Pancreas (tissue), 10 donors: ENCODE results near the gene GLE1. TPM values are rescaled to one million over a fixed set of nuclear protein-coding genes. Genes with fewer than 3 reads are reported as not detected.

Source experiments
- ATAC-seq, 4 donors: fragments of 200-7000 bp; cut with Tn5 transposase; one replicate each; pipeline versions ENCODE4 v1.8.0 to v1.9.1; 2020; ENCODE audit warnings: mild to moderate bottlenecking in 4 of 4, moderate library complexity in 4 of 4
- DNase-seq, 6 donors: peaks; one replicate each; pipeline ENCODE4 v3.0.0-alpha.2; 2020
- FAIRE-seq: peaks from 2 replicates; lab custom pipeline; 2012; peaks lifted over from hg19 to GRCh38; lab: Jason Lieb, UNC
- H3K27ac ChIP-seq, 4 donors: fragments of 200-600 bp; sonication (generic); 1 replicate in 3 of 4; 2 replicates in 1 of 4; pipeline versions ENCODE4 v1.5.0 to v1.8.0; 2020
- H3K27me3 ChIP-seq, 4 donors: fragments of 200-600 bp; one replicate each; pipeline ENCODE4 v1.8.0; 2021
- H3K36me3 ChIP-seq, 3 donors: fragments of 200-600 bp; sonication (generic) in 1 of 3; one replicate each; pipeline versions ENCODE4 v1.5.0 to v1.8.0; 2020 to 2021
- H3K4me1 ChIP-seq, 3 donors: fragments of 200-600 bp; one replicate each; pipeline ENCODE4 v1.8.0; 2021
- H3K4me3 ChIP-seq, 4 donors: fragments of 200-600 bp; sonication (generic) in 2 of 4; one replicate each; pipeline versions ENCODE4 v1.5.0 to v1.8.0; 2020 to 2021
- H3K9me3 ChIP-seq, 4 donors: fragments of 200-600 bp; one replicate each; pipeline ENCODE4 v1.8.0; 2021
- WGBS, 2 donors: extraction: QIAGEN DNeasy Blood & Tissue Kit; methylation state at CpG; one replicate each; pipeline ENCODE4 v1.1.7; 2013; 5-methylcytosine and 5-hydroxymethylcytosine counted together
- intact Hi-C, 3 donors: fragments of 100-400 bp; cut with DNase I; formaldehyde crosslinking; loops; one replicate each; pipeline versions ENCODE4 v1.11.1 to v1.14.2; 2022
- polyA plus RNA-seq, 2 donors: library from polyadenylated mRNA; stranded (reverse); fragments of 200-250 nt; gene quantifications; one replicate each; pipeline ENCODE4 v1.2.3, GENCODE V29; 2013
- total RNA-seq, 6 donors: library from RNA; stranded (reverse); fragmentation: NEBNext Ultra II Directional in 4 of 6; extraction: Animal tissue kit (Norgen Biotek cat#: 25700) in 4 of 6; gene quantifications; one replicate each; pipeline versions ENCODE4 v1.2.1 to v1.2.4, GENCODE V29; 2021 to 2023
- TF ChIP-seq, protein P1 (sequence below), 4 donors: fragments of 200-600 bp; sonication (generic) in 3 of 4; IDR thresholded peaks; one replicate each; pipeline versions ENCODE4 v1.5.0 to v1.8.0; 2021; ENCODE audit warnings: antibody characterized with exemption in 4 of 4
- donor health status: healthy with polysubstance abuse.
- donor health status: DM: no; HTN: no; CAD: no; lungs with moderate emphysema.
- donor health status: DM: no; HTN: no; CAD: no.
- donor health status: control.
- donor health status: control.
- donor health status: Bipolar disorder and iron deficiency.
- donor health status: DM: yes; HTN: yes; CAD: no.
- donor health status: DM: no; HTN: no; CAD: no.
- donor health status: DM: no; HTN: no; CAD: no.
- donor health status: DM: yes; HTN: yes; CAD: no.

GLE1 gene
- total and polyA plus RNA-seq, 8 donors: 4.8 to 11.2 (median 8.0) TPM

DNA sequence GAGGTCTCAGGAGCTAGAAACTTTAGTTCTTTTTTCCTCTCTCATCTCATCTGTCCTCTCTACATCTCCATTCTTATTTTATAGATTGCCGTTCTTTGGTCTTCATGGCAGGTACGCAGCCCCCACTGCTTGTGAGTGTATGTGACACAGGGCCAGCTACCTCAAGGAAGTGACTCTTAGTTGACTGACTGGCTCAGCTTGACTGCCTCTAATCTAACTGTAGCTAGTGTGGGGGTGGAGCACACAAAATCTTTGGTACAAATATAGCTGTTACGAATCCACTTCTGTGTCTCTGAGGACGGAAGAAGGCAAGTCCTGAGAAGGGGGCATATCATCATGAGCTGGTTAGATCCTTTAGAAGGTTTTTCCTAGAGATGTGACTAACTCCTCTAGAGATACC lies 28.1 kb downstream of the GLE1 start:
- no peak overlapping the region for H3K4me3 ChIP-seq
- TF ChIP-seq, protein P1, sequence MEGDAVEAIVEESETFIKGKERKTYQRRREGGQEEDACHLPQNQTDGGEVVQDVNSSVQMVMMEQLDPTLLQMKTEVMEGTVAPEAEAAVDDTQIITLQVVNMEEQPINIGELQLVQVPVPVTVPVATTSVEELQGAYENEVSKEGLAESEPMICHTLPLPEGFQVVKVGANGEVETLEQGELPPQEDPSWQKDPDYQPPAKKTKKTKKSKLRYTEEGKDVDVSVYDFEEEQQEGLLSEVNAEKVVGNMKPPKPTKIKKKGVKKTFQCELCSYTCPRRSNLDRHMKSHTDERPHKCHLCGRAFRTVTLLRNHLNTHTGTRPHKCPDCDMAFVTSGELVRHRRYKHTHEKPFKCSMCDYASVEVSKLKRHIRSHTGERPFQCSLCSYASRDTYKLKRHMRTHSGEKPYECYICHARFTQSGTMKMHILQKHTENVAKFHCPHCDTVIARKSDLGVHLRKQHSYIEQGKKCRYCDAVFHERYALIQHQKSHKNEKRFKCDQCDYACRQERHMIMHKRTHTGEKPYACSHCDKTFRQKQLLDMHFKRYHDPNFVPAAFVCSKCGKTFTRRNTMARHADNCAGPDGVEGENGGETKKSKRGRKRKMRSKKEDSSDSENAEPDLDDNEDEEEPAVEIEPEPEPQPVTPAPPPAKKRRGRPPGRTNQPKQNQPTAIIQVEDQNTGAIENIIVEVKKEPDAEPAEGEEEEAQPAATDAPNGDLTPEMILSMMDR (IDR thresholded peaks at IDR 0.05): no peak
- FAIRE-seq: no peak
- 97% methylated on average over 4 of the region's 4 CpGs for WGBS, 2 donors
- peaks cover 0 to 37% (median 5%) of the 10 kb centered on the region in 3 donors for H3K36me3 ChIP-seq
- DNase-seq: no peak
- intact Hi-C loops: no loop called here
- no peaks in the 10 kb centered on the region for H3K27me3 ChIP-seq
- no peak for ATAC-seq
- H3K9me3 ChIP-seq: no peaks in the 10 kb centered on the region
- H3K27ac ChIP-seq: no peak overlapping the region
- no peaks in the 10 kb centered on the region for H3K4me1 ChIP-seq

DNA sequence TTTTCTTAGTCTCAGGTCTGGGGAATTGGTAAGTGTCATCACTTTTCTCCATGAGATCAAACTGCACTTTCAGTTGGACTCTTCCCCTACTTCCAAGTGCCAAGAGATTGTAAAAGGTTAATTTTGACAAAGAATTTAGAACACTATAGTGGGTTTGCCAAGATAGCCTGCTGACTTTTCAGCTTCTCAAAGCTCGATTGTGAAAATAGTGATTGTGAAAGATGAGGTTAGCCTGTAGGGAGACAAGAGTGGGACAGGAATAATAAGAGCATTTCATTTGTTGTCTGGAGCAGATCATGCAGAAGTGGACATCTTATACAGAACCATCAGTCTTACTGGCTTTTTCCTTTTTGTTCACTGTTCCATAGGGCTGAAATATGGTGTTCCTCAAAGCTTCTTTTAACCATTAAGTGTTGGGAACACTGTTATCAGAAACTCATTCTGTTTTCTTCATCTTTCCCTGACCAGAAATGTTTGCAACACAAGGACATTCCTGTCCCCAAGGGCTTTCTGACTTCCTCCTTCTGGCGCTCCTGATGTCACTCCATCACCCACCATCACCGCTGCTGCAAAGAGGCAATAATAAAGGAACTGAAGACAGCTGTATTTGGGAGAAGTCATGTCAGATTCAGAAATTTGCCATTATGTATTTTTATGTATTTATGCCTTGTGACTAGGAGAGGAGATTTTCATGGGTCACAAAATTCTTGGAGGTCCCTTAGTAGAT lies 36.3 kb downstream of the GLE1 start:
- no peaks in the 10 kb centered on the region for H3K27me3 ChIP-seq
- H3K4me3 ChIP-seq: no peak overlapping the region
- H3K36me3 ChIP-seq: peaks cover 3 to 57% (median 12%) of the 10 kb centered on the region in 3 donors
- FAIRE-seq (no peak), DNase-seq (no peak), ATAC-seq (peak in 1 of 4 donors; percentile 30)
- TF ChIP-seq, protein P1 (IDR thresholded peaks at IDR 0.05): no peak
- 79 to 80% methylated on average over 3 of the region's 3 CpGs for WGBS, 2 donors
- no peaks in the 10 kb centered on the region for H3K4me1 ChIP-seq
- intact Hi-C loops: no loop called here
- no peak overlapping the region for H3K27ac ChIP-seq
- H3K9me3 ChIP-seq: no peaks in the 10 kb centered on the region

DNA sequence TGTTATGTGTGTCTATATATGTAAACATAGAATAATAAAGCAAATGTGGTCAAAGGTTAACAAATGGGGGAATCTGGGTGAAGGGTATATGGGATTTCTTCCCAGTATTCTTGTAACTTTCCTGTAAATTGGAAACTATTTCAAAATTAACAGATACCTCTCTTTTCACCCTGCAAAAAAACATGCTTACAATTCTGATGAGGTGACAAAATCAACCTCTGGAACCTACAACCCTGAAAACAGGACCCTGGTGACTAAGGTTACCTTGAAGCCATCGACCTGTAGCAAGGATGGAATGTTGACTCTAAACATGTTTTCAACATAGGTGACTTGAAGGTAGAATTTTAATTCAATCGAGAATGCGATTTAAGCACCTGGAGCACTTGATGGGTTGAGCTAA lies 42.0 kb downstream of the GLE1 start:
- Histone ChIP-seq H3K9me3 (no peaks in the 10 kb centered on the region), H3K27me3 (no peaks in the 10 kb centered on the region), H3K4me3 (no peak overlapping the region), H3K27ac (no peak overlapping the region), H3K36me3 (peaks cover 0 to 4% (median 0%) of the 10 kb centered on the region in 3 donors), H3K4me1 (no peaks in the 10 kb centered on the region)
- TF ChIP-seq, protein P1 (IDR thresholded peaks at IDR 0.05): no peak
- 58 to 65% methylated on average over 3 of the region's 3 CpGs for WGBS, 2 donors
- ATAC-seq (no peak), FAIRE-seq (no peak), DNase-seq (no peak)
- intact Hi-C loops: no loop called here

DNA sequence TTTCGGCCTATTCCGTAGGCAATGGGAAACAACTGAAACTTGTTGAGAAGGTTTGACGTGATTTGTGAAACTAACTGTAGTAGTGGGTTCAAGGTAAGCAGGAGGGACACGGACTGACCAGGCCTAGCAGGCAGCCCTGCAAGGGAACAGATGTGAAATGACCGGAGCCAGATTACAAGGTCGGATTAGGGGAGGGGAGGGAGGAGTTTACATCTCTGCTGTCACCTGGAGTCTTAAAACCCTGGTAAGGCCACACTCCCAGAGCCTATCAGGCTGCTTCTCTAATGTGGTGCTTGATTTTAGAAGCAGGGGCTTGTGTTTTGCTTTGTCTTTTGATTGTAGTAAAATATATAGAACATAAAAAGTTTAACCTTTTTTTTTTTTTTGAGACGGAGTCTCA lies 44.4 kb downstream of the GLE1 start:
- no peak for FAIRE-seq
- Histone ChIP-seq H3K36me3 (no peaks in the 10 kb centered on the region), H3K27me3 (no peaks in the 10 kb centered on the region), H3K27ac (no peak overlapping the region), H3K4me3 (no peak overlapping the region), H3K9me3 (no peaks in the 10 kb centered on the region), H3K4me1 (peaks cover 0 to 6% (median 0%) of the 10 kb centered on the region in 3 donors)
- TF ChIP-seq, protein P1 (IDR thresholded peaks at IDR 0.05): no peak
- 75 to 78% methylated on average over 7 of the region's 7 CpGs for WGBS, 2 donors
- intact Hi-C loops: no loop called here
- ATAC-seq: no peak
- no peak for DNase-seq

DNA sequence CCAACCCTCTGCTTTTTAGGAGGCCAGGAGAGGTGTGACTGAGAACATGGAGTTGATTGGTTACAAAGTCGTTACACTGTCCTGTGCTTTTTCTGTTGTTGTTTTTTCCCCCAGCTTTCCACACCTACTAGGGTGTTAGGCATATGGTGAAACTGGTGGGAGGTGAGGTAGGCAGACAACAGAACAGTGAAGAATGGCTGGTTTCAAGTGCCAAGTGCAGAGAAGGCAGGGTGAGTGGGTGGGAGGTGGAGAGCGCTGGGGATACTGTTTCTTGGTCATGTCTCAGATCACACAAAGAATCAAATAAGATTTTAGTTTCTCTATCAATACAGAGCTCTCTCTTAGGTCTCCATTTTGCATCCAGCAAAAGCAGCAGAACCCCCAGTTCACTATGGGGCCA lies 45.7 kb downstream of the GLE1 start:
- Histone ChIP-seq H3K4me3 (no peak overlapping the region), H3K9me3 (no peaks in the 10 kb centered on the region), H3K36me3 (no peaks in the 10 kb centered on the region), H3K27ac (no peak overlapping the region), H3K27me3 (no peaks in the 10 kb centered on the region), H3K4me1 (peaks cover 0 to 18% (median 9%) of the 10 kb centered on the region in 3 donors)
- intact Hi-C loops: no loop called here
- ATAC-seq (no peak), DNase-seq (no peak), FAIRE-seq (no peak)
- TF ChIP-seq, protein P1 (IDR thresholded peaks at IDR 0.05): no peak
- whole genome bisulfite sequencing, 2 donors: 73 to 85% methylated on average over 2 of the region's 2 CpGs
